Right renal pelvis (tissue), 4 donors: ENCODE data around the gene BRDT. TPM values are rescaled to one million over a fixed set of nuclear protein-coding genes. Genes with fewer than 3 reads are reported as not detected.

Experiments used
- DNase-seq, 4 donors: peaks; one replicate each; pipeline ENCODE4 v3.0.0-alpha.2; 2013; ENCODE audit warnings: low read depth in 4 of 4, low spot score in 3 of 4, missing footprints in 1 of 4
- polyA plus RNA-seq, 4 donors: library from polyadenylated mRNA; unstranded; fragments of 120-200 nt; gene quantifications; one replicate each; pipeline ENCODE4 v1.2.1, GENCODE V29; 2013; ENCODE audit not compliant: insufficient read length in 4 of 4

The BRDT gene
- polyA plus RNA-seq, result under 1 TPM in 2 of 4 donors, not detected in 2; 0.08 to 0.11 TPM

DNA sequence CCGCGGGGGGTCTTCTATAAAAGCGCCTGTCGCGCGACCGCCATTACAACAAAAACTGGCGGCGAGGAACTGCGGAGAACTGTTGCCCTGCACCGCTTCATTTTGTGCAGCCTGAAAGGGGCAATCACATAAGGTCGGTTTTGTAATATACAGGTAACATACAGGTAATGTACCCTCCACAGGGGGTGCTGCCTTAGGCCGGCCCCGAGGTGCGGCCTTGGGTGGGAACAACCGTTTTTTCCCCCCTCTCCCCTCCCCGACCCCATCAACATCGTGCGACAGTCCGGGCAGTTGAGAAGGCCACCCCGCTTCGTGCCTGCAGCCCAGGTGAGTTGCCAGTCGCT, at the start of gene BRDT:
Gene BRDT, plus strand, starts transcription at position 46 of the 344 bp plus-strand sequence. CDS start 13,354 bp downstream, outside the sequence.
- no peak for DNase-seq

DNA sequence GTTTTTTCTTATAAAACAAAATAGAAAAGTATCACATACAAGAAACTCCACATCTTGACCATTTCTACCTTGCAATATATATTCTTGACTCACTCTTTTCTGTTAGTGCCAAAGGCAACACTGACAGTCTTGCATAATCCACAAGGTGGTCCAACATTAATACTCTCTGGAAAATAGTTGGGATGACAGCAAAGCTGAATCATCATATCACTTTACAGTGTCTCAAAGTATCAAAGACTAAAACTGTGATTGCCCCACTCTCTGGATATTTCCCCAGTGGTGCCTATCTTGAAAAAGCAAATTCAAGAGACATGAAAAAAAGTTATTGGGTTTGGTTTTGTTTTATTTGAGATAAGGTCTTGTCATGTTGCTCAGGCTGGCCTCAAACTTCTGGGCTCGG, 48.6 kb upstream of the BRDT start:
- DNase-seq, result no peak

DNA sequence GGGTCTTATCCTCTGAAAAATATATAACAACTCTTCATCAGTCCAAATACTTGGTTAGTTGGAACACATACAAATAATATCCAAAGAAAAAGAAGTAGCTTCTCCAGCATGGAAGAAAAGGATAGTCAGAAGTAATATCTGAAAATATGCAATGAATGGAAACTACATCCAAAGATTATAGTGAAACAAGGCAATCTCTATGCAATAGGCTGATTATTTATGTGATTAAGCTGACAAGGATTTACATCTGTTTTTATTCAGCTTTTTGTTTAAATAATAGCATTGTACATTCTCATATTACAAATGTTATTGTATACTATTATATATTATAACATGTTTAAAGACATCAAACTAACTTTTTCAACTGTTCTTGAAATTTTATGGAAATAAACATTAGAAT, 48.0 kb upstream of the BRDT start:
- DNase-seq, result no peak

DNA sequence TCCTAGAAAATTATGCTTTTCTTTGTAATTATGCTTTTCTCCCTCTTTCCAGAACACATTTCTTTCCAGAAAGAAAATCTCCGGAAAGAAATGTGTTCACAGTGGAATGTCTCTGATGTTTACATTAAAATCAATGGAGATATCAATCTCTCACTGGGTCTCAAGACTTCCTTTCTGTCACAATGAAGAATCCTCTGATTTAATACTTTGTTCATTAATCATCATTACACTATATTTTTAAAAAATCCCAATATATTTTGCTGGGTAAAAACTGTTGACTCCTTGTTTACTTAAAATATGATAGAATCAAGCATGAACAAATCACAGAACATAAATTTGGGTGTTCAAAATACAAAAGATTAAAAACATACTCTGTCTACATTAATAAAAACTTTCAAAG, 36.9 kb upstream of the BRDT start:
- DNase-seq, result no peak

DNA sequence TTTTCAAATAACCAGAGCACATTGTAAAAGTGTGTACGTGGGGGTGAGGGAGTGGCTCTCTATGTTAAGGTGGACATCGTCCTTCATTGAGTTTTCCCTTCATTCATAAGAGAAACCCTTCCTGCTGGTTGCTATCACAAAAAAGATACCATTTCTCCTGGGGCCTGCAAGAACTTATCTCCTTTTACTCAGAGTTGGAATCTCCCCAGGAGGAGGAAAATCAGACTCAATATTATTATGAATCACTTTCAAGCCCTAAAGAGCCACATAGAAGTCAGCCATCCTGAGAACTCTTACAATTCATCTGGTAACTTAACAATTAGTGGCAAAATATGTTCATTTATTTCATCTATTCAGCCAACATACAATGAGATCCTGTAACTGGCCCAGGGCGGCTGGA, 36.2 kb upstream of the BRDT start:
- no peak for DNase-seq

DNA sequence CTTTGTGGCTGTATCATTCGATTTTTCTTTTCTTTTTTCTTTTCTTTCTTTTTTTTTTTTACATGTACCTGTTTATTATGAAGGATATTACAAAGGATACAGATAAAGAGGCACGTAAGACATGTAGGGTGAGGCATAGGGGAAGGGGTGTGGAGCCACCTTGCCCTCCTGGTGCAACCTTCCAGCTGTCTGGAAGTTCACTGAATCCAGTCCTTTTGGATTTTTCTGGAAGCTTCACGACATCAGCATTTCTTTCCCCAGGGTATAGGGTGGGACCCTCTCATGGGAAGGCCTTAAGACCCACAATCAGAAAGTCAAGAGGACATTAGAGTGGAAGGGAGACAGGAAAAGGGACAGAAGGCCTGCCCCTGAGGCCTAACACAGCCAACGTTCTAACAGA, 33.2 kb upstream of the BRDT start:
- no peak for DNase-seq

DNA sequence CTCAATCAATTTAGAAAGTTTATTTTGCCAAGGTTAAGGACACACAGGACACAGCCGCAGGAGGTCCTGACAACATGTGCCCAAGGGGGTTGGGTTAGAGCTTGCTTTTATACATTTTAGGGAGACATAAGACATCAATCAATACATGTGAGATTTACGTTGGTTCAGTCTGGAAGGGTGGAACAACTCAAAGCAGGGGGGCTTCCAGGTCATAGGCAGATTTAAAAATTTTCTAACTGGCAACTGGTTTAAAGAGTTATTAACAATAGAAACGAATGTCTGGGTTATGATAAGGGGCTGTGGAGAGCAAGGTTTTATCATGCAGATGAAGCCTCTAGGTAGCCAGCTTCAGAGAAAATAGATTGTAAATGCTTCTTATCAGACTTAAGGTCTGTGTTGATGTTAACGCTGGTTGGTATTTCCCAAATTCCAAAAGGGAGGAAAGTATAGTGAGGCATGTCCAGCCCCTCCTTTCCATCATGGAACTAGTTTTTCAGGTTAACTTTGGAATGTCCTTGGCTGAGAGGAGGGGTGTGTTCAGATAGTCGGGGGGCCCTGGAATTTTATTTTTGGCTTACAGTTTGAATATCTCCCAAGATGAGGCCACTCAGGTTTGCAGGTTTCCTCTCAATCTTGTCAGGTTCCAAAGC, 32.3 kb upstream of the BRDT start:
- DNase-seq, result no peak

DNA sequence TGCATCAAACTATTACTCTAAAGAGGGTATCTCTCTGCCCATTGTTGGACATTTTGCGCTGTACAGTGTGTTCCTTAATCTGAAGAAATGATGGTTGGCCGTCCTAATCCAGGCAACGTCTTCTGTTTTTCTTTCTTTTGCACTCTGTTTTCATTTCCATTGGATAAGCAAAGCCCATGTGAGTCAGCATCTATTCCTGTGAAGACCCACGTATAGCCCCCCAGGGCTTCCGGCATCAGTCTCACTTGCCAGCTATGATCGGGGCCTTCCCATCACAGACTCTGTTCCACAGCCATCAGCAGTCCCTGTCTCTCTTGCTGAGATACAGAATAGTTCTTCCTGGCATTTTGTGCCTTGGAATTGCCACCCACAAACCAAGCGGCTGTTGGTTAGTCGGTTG, 29.2 kb upstream of the BRDT start:
- no peak for DNase-seq

DNA sequence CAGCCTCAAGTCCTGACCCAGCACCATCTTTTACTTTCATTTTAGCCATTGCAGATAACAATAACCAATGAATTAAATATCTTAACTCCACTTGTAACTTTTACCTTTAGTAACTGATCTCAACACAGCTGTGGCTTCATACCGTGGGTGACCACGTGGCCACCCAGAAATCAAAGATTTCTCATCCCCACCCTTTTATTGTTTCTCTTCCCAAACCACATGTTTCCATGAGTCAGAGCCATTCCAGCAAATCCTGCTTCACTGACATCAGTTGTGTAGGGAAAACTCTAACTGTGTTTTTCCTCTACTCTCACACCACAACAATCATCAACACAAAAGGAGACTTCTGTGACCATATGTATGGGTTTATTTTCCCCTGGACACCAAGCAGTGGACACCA, 25.1 kb upstream of the BRDT start:
- no peak for DNase-seq

DNA sequence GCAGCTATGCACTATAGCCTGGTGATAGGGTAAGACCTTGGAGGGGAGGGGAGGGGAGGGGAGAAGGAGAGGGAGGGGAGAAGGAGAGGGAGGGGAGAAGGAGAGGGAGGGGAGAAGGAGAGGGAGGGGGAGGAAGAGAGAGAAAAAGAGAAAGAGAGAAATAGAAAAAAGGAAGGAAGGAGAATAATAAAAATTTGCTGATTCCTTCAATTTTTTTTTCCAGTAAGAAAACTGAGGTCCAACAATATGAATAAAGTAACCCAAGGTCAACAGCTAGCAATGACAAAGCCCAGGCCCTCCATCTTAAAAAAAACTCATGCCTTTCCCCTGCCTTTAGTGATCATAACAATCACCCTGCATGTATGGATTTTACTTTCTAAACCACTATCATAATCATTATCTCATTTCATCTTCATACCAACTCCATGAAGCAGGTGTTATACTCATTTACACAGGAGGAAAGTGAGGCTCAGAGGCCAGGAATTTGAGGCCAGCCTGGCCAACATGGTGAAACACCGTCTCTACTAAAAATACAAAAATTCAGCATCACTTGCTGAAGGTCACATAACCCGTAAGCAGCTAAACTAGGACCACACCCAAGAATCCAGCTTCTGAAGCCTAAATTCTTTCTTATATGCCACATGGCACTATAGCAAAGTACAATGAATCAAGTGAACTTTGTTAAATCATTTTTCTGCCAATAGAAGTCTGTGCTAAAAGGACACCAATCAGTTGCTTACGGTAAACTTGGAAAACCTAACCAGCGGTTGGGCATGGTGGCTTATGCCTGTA, 23.4 kb upstream of the BRDT start:
- no peak for DNase-seq

DNA sequence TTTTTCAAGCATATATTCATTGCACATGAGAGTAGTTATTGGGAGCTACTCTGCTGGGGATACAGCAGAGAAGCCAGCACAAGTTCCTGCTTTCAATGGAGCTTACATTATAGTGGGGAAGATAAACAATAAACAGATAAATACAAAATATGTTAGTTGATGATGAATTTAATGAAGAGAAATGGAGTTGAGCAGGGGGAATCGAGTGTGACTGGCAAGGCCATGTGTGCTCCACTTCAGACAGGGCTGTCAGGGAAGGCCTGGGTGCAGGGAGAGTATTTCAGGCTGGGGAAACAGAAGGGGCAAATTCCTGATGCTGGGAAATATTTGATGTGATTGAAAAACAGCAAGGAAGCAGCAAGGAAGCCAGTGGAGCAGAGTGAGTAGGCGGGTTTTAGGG, 21.2 kb upstream of the BRDT start:
- DNase-seq, result no peak

DNA sequence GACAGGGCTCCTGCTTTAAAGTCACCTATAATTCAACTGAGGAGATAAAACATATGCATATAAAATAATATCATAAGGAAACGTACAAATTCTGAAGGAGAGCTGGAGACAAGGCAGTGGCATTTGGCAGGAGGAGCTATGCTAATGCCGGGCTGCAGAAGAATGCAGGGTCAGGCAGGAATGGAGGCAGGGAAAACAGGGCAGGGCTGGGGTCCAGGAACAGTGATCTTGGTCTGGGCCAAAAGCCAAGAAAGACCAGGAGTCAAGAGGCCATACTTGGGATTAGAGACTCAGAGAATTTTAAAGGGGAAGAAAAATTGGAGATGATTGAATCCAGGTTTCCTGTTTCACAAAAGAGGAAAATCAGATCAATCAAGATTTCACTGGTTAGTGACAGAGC, 20.0 kb upstream of the BRDT start:
- DNase-seq, result peak in 1 of 4 donors; percentile 17

DNA sequence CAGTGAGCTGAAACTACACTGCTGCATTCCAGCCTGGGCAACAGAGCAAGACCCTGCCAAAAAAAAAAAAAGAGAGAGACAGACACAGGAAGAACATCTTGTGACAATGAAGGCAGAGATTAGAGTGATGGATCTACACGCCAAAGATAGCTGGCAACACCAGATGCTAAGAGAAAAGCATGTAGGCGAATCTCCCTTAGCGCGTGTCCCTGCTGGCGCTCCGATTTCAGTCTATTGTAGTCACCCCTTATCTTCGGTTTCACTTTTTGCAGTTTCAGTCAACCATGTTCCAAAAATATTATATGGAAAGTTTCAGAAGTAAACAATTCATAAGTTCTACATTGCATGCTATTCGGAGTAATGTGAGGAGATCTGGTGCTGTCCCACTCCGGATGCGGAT, 11.6 kb upstream of the BRDT start:
- DNase-seq, result no peak

DNA sequence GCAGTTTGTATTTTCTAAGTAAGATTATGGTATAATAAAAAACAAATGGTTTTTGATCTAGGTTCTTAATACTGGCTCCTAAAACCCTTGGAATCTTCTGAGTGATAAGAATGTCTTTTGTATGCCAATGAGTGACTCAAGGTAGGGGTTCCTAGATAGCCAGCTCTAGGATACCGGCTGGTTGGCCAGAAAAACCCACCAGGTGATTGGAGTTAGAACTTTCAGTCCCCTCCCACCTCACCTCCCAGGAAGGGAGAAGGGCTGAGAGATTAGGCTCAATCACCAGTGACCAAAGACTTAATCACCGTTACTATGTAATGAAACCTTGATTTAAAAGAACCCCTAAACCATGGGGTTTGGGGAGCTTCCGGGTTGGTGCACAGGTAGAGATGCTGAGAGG, 8.7 kb upstream of the BRDT start:
- no peak for DNase-seq

DNA sequence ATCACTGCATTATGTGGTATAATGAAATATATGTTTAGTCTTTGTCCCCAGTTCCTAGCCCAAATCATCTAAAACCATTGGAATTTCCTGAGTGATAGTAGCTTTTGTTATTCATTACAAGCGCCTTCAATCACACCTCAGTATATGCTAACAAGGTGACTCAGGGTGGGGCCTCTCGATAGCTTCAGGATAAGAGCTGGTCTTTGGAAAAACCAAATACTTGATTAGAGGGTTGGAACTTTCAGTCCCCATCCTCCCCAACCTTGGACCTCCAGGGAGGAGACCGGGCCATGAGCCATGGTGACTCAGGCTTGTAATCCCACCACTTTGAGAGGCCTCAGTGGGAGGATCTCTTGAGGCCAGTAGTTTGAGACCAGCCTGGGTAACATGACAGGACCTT, 5.1 kb upstream of the BRDT start:
- DNase-seq, result no peak

DNA sequence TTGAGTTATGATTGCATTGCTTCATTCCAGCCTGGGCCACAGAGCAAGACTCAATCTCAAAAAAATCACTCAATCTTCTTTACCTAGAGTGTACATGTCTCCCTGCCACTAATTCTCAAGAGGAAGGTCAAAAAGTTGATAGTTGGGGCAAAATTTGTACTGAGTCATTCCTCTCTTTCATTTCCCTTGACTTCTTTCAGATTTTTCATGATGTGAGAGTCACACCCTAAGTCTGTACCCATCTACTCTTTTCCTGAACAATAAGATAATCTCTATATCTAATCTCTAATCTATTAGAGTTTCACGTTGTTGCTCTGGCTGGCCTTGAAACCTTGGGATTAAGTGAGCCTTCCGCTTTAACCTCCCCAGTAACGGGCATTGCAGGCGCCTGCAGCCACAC, 1.1 kb upstream of the BRDT start:
- no peak for DNase-seq

DNA sequence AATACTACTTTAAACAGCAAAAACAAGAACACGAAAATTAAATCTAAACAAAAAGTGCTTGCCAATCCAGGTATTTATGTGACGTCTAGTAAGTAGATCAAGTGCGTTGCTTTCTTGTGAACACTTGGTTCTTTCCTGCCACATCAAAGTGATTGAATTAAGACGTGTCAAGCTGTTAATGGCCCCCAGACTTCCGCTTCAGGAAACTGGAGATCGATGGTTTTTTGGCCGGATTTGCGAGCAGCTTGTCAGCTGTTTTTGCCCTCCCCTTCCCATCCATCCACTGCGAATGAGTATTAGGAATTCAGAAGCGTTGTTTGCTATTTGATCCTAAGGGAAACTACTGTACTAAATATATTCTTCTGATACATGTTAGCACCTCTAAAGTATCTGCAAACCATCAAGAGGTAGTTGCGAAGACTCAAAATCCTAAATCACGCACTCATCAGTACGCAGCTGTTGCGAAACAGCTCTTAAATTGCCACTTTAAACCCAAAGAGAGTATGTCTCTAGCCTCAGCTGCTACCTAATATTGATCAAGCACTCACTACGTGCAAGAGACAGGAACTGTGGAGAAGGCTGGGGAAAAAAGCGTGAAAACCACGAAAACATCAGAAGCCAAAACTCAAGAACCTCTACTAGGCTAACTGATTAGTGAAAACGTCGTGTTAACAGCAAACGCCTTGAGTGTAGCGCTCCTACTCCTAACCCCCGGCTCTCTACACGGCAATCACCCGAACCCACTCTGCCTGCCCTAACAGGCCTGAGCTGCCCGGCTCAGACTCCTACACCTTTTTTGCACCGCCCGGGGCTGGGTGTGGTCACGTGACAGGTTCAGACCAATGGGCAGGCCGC, 473 bp upstream of the BRDT start:
- no peak for DNase-seq

DNA sequence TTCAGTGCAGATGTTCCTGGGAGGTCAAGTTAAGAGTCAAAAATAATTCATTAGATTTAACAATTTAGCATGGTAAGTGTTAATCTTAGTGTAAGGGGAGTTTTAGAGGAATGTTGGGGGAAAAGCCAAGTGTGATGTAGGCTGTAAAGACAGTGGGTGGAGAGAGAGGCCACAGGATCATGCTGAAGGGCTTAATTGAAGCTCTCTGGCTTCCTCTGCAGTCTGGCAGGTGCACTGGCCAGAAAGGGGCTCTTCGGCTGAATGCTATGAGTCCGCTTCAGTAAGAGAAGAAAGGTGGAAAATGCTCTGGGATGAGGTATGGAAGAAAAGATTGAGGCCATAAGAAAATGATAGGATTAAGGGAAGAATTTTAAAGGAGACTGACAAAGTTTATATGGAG, 3.0 kb downstream of the BRDT start:
- no peak for DNase-seq

DNA sequence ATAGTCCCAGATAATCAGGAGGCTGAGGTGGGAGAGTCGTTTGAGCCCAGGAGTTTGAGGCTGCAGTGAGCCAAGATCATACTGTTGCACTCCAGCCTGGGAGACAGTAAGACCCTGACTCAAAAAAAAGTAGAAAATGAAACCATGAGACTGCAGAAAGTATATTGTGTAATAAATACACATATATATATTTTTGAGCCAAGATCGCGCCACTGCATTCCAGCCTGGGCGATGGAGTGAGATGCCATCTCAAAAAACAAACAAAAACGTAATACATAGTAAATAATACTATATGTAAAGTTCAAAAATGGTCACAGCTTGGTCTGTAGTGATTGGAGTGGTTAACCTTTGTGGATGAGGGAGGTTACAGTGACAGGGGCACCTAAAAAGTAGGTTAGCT, 9.7 kb downstream of the BRDT start:
- no peak for DNase-seq

DNA sequence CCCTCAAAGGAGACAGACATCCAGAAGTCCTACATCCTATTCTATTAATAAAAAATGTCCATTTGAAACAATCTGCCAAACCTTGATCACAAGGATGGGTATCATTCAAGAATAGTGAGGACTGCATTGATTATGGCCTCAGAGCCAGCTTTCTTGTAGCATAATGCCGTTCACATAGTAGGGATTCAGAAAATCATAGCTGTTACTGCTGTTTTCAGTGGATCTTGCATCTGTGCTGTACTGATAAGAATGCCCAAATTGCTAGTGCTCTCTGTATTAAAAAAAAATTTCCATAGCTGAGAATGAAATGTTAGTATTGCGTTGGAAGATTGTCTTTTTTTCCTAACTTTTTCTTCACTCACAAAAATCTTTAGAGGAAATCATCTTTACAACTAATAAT, 19.1 kb downstream of the BRDT start:
- DNase-seq, result no peak

DNA sequence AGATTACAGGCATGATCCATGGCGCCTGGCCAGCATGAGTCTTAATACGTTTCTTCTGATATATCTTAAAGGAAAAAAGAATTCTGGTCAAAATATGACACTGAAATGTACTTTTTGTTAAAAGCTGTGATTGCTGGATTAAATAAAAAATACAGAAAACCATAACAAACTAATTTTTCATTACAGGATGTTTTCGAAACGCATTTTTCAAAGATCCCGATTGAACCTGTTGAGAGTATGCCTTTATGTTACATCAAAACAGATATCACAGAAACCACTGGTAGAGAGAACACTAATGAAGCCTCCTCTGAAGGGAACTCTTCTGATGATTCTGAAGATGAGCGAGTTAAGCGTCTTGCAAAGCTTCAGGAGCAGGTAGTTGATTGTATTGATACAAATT, 30.2 kb downstream of the BRDT start:
- no peak for DNase-seq

DNA sequence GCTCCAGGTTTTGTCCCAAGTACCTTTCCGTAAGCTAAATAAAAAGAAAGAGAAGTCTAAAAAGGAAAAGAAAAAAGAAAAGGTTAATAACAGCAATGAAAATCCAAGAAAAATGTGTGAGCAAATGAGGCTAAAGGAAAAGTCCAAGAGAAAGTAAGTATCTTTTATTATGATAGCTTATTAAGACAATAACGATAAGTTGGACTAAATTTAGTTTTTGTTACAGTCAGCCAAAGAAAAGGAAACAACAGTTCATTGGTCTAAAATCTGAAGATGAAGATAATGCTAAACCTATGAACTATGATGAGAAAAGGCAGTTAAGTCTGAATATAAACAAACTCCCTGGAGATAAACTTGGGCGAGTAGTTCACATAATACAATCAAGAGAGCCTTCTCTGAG, 31.5 kb downstream of the BRDT start:
- DNase-seq, result no peak
